HepG2 (cell line): ENCODE results near the gene THBS4. TPM values are rescaled to one million over a fixed set of nuclear protein-coding genes. Genes with fewer than 3 reads are reported as not detected.

ENCODE experiments used
- BCL6 ChIP-seq: IDR thresholded peaks from 2 replicates; pipeline ENCODE4 v1.6.1; 2016; ENCODE audit warnings: missing genetic modification reagents, missing compliant biosample characterization
- CTCF ChIP-seq: sonication (generic); formaldehyde crosslinking; IDR thresholded peaks from 2 replicates; pipeline ENCODE4 v1.5.0; 2020; ENCODE audit warnings: mild to moderate bottlenecking, missing genetic modification reagents, moderate library complexity
- DRAP1 ChIP-seq: IDR thresholded peaks from 2 replicates; pipeline ENCODE4 v1.6.1; 2016; ENCODE audit warnings: missing genetic modification reagents, missing compliant biosample characterization
- EHMT2 ChIP-seq: fragments of 200-600 bp; sonication (generic); IDR thresholded peaks from 2 replicates; pipeline ENCODE4 v1.7.0; 2017; ENCODE audit warnings: antibody characterized with exemption, low read depth, low read length, borderline replicate concordance
- ELF3 ChIP-seq: IDR thresholded peaks from 2 replicates; pipeline ENCODE4 v1.6.1; 2016; ENCODE audit warnings: missing genetic modification reagents, missing compliant biosample characterization
- FOXM1 ChIP-seq: sonication (generic); formaldehyde crosslinking; IDR thresholded peaks from 2 replicates; pipeline ENCODE4 v1.5.0; 2020; ENCODE audit warnings: missing genetic modification reagents
- GTF2F1 ChIP-seq: fragments of 150-350 bp; IDR thresholded peaks from 2 replicates; pipeline ENCODE4 v1.6.1; 2014; ENCODE audit warnings: low read length
- HES4 ChIP-seq: sonication (generic); formaldehyde crosslinking; IDR thresholded peaks from 2 replicates; pipeline ENCODE4 v1.9.0; 2021; ENCODE audit warnings: mild to moderate bottlenecking, missing genetic modification reagents, borderline replicate concordance
- JUND ChIP-seq: sonication (generic); formaldehyde crosslinking; IDR thresholded peaks from 2 replicates; pipeline ENCODE4 v1.8.0; 2022; ENCODE audit warnings: mild to moderate bottlenecking, missing genetic modification reagents
- KDM4B ChIP-seq: sonication (generic); formaldehyde crosslinking; IDR thresholded peaks from 2 replicates; pipeline ENCODE4 v1.4.0; 2020; ENCODE audit warnings: missing genetic modification reagents
- NCOR1 ChIP-seq: fragments of 200-600 bp; sonication (generic); IDR thresholded peaks from 2 replicates; pipeline ENCODE4 v1.7.0; 2017; ENCODE audit warnings: antibody characterized with exemption, low read length, borderline replicate concordance
- POLR2AphosphoS2 ChIP-seq: IDR thresholded peaks from 2 replicates; pipeline ENCODE4 v1.6.1; 2011; ENCODE audit warnings: low read depth, low read length, improper control_type of control experiment
- SAP130 ChIP-seq: IDR thresholded peaks from 2 replicates; pipeline ENCODE4 v1.6.1; 2016; ENCODE audit warnings: low read depth
- SOX5 ChIP-seq: IDR thresholded peaks from 2 replicates; pipeline ENCODE4 v1.6.1; 2016; ENCODE audit warnings: borderline replicate concordance
- SOX6 ChIP-seq, 2 experiments: fragments of 450-650 bp in 1 of 2; sonication (generic) in 1 of 2; formaldehyde crosslinking in 1 of 2; IDR thresholded peaks; 2 replicates each; pipeline versions ENCODE4 v1.4.0 to v1.6.1; 2017 to 2020; ENCODE audit warnings: antibody characterized with exemption in 1 of 2, mild to moderate bottlenecking in 1 of 2, missing genetic modification reagents in 1 of 2
- SP1 ChIP-seq, 2 experiments: fragments of 450-650 bp in 1 of 2; sonication (generic) in 1 of 2; formaldehyde crosslinking in 1 of 2; IDR thresholded peaks; 2 replicates each; pipeline versions ENCODE4 v1.4.0 to v1.6.1; 2016 to 2020; ENCODE audit warnings: missing genetic modification reagents in 1 of 2
- YY1 ChIP-seq: IDR thresholded peaks from 2 replicates; pipeline ENCODE4 v1.6.1; 2011; ENCODE audit warnings: low read length, low read depth, moderate library complexity, mild to moderate bottlenecking; ENCODE audit not compliant: insufficient read depth, insufficient replicate concordance
- ZBTB42 ChIP-seq: sonication (generic); formaldehyde crosslinking; IDR thresholded peaks from 2 replicates; pipeline ENCODE4 v1.5.0; 2020; ENCODE audit warnings: mild to moderate bottlenecking, missing genetic modification reagents
- ZBTB44 ChIP-seq: sonication (generic); formaldehyde crosslinking; IDR thresholded peaks from 2 replicates; pipeline ENCODE4 v1.4.0; 2020; ENCODE audit warnings: missing genetic modification reagents
- ZMYM4 ChIP-seq: sonication (generic); formaldehyde crosslinking; IDR thresholded peaks from 2 replicates; pipeline ENCODE4 v1.8.1; 2023; ENCODE audit warnings: mild to moderate bottlenecking, missing genetic modification reagents
- ZNF17 ChIP-seq: sonication (generic); formaldehyde crosslinking; IDR thresholded peaks from 2 replicates; pipeline ENCODE4 v1.5.0; 2020; ENCODE audit warnings: mild to moderate bottlenecking, missing genetic modification reagents
- ZNF264 ChIP-seq: sonication (generic); formaldehyde crosslinking; IDR thresholded peaks from 2 replicates; pipeline ENCODE4 v1.4.0; 2020; ENCODE audit warnings: missing genetic modification reagents
- ZNF709 ChIP-seq: sonication (generic); formaldehyde crosslinking; IDR thresholded peaks from 2 replicates; pipeline ENCODE4 v1.5.0; 2020; ENCODE audit warnings: mild to moderate bottlenecking, missing genetic modification reagents
- polyA plus RNA-seq, 8 experiments: library from polyadenylated mRNA; depleted of rRNA in 3 of 8; stranded (reverse) in 7 of 8; unstranded in 1 of 8; fragments of >200 nt; fragmentation: Illumina TruSeq in 4 of 8; extraction: Trizol in 4 of 8; gene quantifications; 2 replicates each; pipeline versions ENCODE4 v1.2.1 to v1.2.3, GENCODE V29; 2011 to 2016; ENCODE audit warnings: low read depth in 4 of 8, missing spikeins in 1 of 8, mixed read lengths in 1 of 8; ENCODE audit not compliant: insufficient read depth in 1 of 8
- total RNA-seq, 5 experiments: library from RNA; depleted of rRNA; stranded (reverse); fragments of >200 nt; fragmentation: Illumina TruSeq; extraction: Trizol; gene quantifications; 2 replicates each; pipeline ENCODE4 v1.2.3, GENCODE V29; 2016; ENCODE audit warnings: low read depth in 1 of 5

Gene THBS4
- total and polyA plus RNA-seq, 2 of the 13 experiments (the other 11 are each of a cell fraction or from before 2014, with no cell fraction given): 0.60 to 1.2 TPM

GRCh38 chr5:80105698-80106439 is 70.7 kb downstream of the THBS4 start (continued):
- TF ChIP-seq CTCF (no peak), ZNF709 (CRISPR knock-in tag) (no peak), KDM4B (0 out of 2 replicates have a peak, but pooled peaks have one; percentile 22), HES4 (no peak), SOX5 (CRISPR knock-in tag) (peak; percentile 60; the same call in 1 of the 2 replicates), YY1 (no peak), DRAP1 (CRISPR knock-in tag) (peak; percentile 27; the same call in 1 of the 2 replicates), SAP130 (peak; percentile 51), POLR2AphosphoS2 (no peak), ELF3 (peak; percentile 51; the same call in 1 of the 2 replicates), SOX6 (IDR thresholded peaks at IDR 0.05) (no peak), SOX6 (CRISPR knock-in tag; IDR thresholded peaks at IDR 0.05) (peak; percentile 68), FOXM1 (CRISPR knock-in tag) (no peak), ZMYM4 (CRISPR knock-in tag) (peak; percentile 84), JUND (CRISPR knock-in tag) (no peak), ZNF264 (CRISPR knock-in tag) (no peak), BCL6 (CRISPR knock-in tag) (peak; percentile 76), ZBTB42 (no peak), ZNF17 (no peak), NCOR1 (0 out of 2 replicates have a peak, but pooled peaks have one; percentile 35), EHMT2 (no peak), ZBTB44 (no peak), GTF2F1 (no peak), SP1 (IDR thresholded peaks at IDR 0.05) (no peak), SP1 (CRISPR knock-in tag; IDR thresholded peaks at IDR 0.05) (no peak)
